NB4 (cell line): ENCODE measurements around the gene CAPN11.

ENCODE experiments used
- TF ChIP-seq, protein P1 (sequence below): IDR thresholded peaks from one replicate; pipeline ENCODE4 v1.5.1; 2012; ENCODE audit warnings: low read depth, low read length
- TF ChIP-seq, protein P2 (sequence below): IDR thresholded peaks from 2 replicates; pipeline ENCODE4 v1.6.1; 2011; ENCODE audit warnings: low read depth, low read length

- TF ChIP-seq, protein P1, sequence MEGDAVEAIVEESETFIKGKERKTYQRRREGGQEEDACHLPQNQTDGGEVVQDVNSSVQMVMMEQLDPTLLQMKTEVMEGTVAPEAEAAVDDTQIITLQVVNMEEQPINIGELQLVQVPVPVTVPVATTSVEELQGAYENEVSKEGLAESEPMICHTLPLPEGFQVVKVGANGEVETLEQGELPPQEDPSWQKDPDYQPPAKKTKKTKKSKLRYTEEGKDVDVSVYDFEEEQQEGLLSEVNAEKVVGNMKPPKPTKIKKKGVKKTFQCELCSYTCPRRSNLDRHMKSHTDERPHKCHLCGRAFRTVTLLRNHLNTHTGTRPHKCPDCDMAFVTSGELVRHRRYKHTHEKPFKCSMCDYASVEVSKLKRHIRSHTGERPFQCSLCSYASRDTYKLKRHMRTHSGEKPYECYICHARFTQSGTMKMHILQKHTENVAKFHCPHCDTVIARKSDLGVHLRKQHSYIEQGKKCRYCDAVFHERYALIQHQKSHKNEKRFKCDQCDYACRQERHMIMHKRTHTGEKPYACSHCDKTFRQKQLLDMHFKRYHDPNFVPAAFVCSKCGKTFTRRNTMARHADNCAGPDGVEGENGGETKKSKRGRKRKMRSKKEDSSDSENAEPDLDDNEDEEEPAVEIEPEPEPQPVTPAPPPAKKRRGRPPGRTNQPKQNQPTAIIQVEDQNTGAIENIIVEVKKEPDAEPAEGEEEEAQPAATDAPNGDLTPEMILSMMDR, result no peak
- TF ChIP-seq, protein P2, sequence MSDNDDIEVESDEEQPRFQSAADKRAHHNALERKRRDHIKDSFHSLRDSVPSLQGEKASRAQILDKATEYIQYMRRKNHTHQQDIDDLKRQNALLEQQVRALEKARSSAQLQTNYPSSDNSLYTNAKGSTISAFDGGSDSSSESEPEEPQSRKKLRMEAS, result no peak
Observed at GRCh38 chr6:44194326-44194725, 35.7 kb downstream of the CAPN11 start.
